ENCODE data around the gene NFASC.

NFASC gene

GRCh38 chr1:204891860-204892259, 21.2 kb downstream of the NFASC start:
- DNase-seq, result no peak

- no peak for DNase-seq
Measured at GRCh38 chr1:204894031-204894430, 23.4 kb downstream of the NFASC start.

GRCh38 chr1:204894606-204895005, 23.9 kb downstream of the NFASC start:
- no peak for DNase-seq

GRCh38 chr1:204896023-204896422, 25.4 kb downstream of the NFASC start:
- no peak for DNase-seq

DNA sequence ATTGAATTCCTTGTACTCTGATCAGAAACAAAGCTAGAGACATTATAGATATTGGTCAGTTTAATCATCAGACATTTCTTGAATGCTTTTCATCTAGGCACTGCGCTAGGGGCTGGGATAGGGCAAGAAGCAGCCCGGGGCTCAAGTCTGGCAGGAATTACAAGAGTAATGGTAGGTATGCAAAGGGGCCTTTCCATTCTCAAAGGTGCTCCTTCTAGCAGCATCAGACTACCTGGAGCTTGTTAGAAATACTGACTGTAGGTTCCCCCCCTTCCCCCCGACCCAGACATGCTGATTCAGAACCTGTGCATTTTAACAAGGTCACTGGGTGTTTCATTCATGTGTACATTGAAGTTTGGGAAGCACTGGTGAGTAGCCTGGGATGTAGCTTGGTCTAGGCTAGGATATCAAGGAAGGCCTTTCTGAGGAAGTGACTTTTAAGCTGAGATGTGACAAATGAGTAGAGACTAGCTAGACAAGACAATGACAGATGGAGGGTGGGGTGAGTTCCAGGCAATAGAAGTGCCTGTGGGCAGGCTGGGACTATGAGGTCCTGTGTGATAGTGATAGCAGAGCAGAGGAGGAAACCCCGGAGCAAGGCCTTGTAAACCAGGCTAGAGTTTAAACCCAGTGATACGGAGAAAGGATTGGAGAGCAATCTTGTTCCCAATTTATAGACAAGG, 26.3 kb downstream of the NFASC start:
- no peak for DNase-seq

- no peak for DNase-seq
Measured at GRCh38 chr1:204900721-204901120, 30.1 kb downstream of the NFASC start.

GRCh38 chr1:204902671-204903070, 32.0 kb downstream of the NFASC start:
- no peak for DNase-seq

DNA sequence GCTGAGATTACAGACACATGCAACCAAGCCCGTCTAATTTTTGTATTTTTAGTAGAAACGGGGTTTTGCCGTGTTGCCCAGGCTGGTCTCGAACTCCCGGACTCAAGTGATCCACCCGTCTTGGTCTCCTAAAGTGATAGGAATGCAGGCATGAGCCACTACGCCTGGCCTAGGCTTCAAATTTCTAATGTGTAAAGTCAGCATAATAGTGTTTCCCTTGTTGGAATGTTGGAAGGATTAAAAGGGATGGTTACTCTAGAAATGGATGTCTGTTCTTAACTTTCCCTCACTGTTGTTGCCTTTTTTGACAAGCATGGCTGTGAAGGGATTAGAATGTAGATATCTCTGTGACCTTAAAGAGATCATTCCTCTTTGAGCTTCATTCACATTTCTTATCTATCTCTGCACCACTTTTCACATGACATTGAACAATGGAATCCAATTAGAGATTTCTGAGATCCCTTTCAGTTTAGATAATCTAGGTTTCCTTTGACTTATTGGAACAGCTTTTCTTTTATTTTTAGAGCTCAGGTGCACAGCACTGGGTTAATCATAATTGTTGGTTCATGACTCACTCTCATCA, 33.7 kb downstream of the NFASC start:
- no peak for DNase-seq

DNA sequence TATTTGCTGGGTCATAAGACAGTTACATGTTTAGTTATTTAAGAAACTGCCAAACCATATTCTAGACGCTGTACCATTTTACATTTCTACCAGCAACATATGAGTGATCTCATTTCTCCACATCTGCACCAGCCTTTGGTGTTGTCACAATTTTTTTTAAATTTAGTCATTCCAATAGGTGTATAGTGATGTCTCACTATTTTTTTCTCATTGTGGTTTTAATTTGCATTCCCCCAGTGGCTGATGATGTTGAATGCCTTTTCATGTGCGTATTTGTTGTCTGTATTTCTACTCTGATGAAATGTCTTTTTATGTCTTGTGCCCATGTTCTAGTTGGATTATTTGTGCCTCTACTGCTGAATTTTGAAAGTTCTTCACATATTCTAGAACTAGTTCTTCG, 38.4 kb downstream of the NFASC start:
- DNase-seq, result no peak

- DNase-seq, result no peak
Measured at GRCh38 chr1:204915861-204916495, 45.3 kb downstream of the NFASC start.

DNA sequence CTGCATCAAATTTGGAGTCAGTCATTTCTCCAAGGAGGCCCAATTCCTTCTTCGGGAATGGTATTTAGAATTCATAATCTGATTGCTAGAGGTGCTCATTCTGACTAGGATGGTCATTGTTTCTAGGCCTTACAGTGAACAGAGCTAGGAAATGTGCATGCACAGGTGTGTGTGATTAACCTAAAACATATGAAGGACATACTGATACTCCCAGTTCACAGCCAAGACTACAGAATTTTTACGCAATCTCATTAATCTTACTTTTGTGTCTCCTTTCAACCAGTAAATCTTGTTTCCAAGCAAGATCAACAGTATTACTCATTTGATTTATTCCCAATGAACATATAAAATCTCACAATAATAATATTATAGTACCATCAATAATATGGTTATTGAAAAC, 47.1 kb downstream of the NFASC start:
- DNase-seq, result no peak

DNA sequence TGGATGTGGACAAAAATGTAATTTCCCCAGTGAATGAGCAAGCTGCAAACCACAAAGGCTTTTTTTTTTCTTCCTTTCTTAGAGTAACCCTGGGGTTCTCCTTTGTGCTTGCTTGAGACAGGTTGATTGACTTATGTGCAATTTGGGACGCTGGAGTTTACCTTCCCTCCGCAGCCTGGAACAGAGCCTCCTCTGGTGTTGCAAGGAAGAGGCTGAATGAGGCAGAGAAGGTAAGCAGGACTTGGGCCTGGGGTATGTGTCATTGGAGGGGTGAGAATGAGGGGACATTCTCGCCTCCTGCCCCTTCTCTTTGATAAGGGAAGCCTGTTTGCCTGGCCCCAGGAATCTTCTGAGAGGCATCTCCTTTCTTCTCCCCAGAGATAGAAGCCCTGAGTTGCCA, 49.8 kb downstream of the NFASC start:
- no peak for DNase-seq

DNA sequence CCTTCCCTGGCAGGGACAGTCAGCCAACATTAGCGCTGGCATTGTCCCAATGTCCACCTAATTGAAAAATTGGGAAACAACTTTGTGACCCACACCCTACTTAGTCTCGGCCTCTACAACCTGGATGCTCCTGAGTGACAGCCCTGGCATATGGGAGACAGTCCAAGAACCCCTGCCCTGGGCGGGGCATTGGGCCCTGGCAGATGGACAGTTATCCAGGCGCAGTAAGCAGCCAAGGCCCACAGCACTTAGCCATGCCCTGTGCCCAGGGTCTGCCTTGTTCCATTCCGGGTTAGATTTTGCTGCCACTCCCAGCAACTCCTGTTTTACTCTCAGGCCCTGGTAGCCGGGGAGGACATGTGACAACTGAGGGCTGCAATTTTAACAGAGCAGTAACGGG, 50.3 kb downstream of the NFASC start:
- DNase-seq, result no peak

GRCh38 chr1:204921855-204922516, 51.3 kb downstream of the NFASC start:
- no peak for DNase-seq

- DNase-seq, result no peak
Measured at GRCh38 chr1:204923201-204923600, 52.5 kb downstream of the NFASC start.

- DNase-seq, result no peak
Measured at GRCh38 chr1:204923626-204924012, 53.0 kb downstream of the NFASC start.

GRCh38 chr1:204924013-204924759, 53.5 kb downstream of the NFASC start:
- DNase-seq, result no peak

DNA sequence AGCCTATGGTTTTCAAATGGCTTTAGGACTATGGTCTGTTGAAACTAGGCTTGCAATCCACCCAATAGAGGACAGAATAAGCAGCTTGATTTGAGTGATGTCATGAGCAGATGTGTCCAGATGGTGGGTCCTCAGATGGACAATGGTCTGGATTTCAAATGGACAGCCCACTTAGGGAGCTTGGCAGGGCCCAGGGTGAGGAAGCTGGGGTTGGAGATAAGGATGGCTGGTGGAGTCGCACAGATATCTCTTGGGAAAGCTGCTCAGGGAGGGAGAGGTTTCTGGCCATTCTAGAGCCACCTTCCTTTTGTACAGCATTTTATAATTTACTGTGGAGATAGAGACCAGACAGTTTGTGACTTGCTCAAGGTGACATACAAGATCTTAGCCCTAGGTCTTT, 55.0 kb downstream of the NFASC start:
- DNase-seq, result no peak

DNA sequence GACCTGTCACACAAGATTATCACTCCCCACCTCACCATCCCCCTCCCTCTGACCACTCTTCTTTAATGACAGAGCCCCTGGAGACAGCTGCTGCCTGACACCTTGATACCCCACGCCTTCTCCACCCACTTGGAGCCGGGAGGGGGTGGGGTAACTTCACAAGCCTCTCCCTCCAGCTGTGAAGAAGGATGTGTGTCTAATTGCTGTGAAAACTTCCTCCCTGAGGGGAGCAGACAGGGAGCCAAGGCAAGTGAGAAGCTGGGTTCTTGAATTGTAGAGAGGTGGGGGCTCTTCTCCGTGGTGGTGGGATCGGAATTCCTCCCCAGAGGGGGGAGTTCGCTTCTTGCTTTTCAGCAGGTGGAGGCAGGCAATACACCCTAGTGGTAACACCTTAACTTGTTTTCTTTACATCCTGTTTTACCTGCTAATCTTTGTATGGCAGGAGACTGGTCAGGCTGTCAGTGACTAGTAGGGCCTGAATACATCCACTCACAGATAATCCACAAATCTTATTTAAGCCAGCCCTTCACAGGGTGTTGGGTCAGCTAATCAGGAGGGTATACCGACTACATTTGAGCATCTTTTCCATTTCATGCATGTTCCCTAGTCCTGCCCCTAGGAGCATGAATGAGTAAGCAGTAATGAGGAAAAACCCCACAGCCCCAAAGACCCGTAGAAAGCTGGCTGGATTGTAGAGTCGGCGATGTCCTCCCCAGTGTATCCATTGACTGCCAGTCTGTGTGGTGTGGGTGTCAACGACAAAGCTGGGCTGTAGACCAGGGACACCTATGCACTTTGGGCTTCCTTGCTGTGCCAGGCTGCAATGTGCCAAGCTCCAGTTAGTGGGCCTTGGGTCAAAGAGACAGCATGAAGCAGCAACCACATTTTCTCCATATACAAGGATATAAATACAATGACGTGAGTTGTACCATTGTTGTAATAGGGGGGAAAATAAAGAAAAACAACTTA, 57.3 kb downstream of the NFASC start:
- no peak for DNase-seq

- DNase-seq, result no peak
Measured at GRCh38 chr1:204928671-204929486, 58.2 kb downstream of the NFASC start.

DNA sequence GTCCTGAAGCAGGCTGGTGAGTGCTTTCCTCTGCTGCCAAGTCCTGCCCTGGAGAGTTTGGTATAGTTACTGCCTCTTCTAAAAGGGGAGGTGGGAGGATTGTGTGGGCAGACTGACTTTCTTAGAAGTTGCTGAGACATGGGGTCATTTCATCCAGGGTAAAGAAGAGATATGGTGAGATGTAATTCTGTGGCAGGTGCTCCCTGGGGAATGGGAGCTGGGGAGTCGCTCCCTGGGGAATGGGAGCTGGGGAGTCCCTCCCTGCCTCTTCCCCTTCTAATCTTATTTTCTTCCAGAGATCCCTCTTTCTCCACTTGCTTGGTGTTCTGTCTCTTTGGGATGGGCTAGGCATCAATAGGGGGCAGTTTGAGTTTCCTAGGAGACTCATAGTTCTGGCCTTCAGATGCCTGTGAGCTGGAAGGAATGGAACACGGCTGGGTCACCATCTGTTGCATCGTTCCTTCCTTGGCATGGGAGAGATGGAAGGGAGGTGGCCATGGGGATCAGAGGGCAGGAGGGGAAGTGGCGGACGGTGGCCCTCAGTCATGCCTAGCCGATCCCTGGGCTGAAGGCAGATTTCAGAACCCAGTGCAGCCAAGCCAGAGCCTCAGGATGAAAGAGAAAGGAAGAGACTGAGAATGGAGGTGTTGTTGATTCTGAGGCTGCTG, 59.0 kb downstream of the NFASC start:
- no peak for DNase-seq

Measured in stimulated activated CD4-positive, alpha-beta T cell treated with anti-CD3 and anti-CD28 coated beads, Interleukin-15, amount 100 ng/mL, for 24 hours (primary cell).